Naive thymus-derived CD8-positive, alpha-beta T cell (primary cell): Measurements from ENCODE around the gene BCL2. TPM values are rescaled to one million over a fixed set of nuclear protein-coding genes. Genes with fewer than 3 reads are reported as not detected.

Experiments
- ATAC-seq, 2 donors: fragments of 150-1000 bp; cut with Tn5 transposase in 1 of 2; sonication (Bioruptor Pico), chemical (Tn5 transposase) in 1 of 2; 1 replicate in 1 of 2; 2 replicates in 1 of 2; pipeline ENCODE4 v1.10.0; 2021; ENCODE audit warnings: mild to moderate bottlenecking in 2 of 2, moderate library complexity in 2 of 2
- POLR2A ChIA-PET: fragments of 350-600 bp; sonication (Branson Sonifier 250); formaldehyde crosslinking; loops from one replicate; lab custom pipeline; 2021; ENCODE audit warnings: antibody characterized with exemption; lab: Charles Lee
- DNase-seq, 10 donors: peaks; one replicate each; pipeline versions ENCODE4 v3.0.0 to v3.0.0-alpha.2; 2020 to 2022
- H3K27ac Mint-ChIP-seq, 10 donors: one replicate each; pipeline ENCODE4 v1.8.0; 2020 to 2022; ENCODE audit warnings: mild to moderate bottlenecking in 10 of 10, mixed read lengths in 10 of 10, moderate library complexity in 4 of 10, inconsistent platforms in 1 of 10
- H3K27me3 Mint-ChIP-seq, 5 donors: one replicate each; pipeline ENCODE4 v1.8.0; 2021 to 2022; ENCODE audit warnings: mixed read lengths in 5 of 5
- H3K36me3 Mint-ChIP-seq, 3 donors: one replicate each; pipeline ENCODE4 v1.8.0; 2020 to 2022; ENCODE audit warnings: mixed read lengths in 3 of 3, mild to moderate bottlenecking in 2 of 3, inconsistent platforms in 1 of 3
- H3K4me1 Mint-ChIP-seq, 4 donors: one replicate each; pipeline ENCODE4 v1.8.0; 2021 to 2022; ENCODE audit warnings: mixed read lengths in 4 of 4
- H3K4me3 Mint-ChIP-seq, 10 donors: one replicate each; pipeline ENCODE4 v1.8.0; 2020 to 2022; ENCODE audit warnings: mild to moderate bottlenecking in 10 of 10, mixed read lengths in 10 of 10, moderate library complexity in 6 of 10, inconsistent platforms in 1 of 10
- H3K9me3 Mint-ChIP-seq, 9 donors: one replicate each; pipeline ENCODE4 v1.8.0; 2020 to 2022; ENCODE audit warnings: mixed read lengths in 9 of 9, mild to moderate bottlenecking in 3 of 9, inconsistent platforms in 1 of 9, moderate library complexity in 1 of 9
- polyA plus RNA-seq, 3 donors: library from polyadenylated mRNA; unstranded; fragments of 300-500 nt; fragmentation: Illumina TruSeq; gene quantifications; one replicate each; pipeline ENCODE4 v1.2.3, GENCODE V29; 2021
- total RNA-seq, 8 experiments: library from RNA in 2 of 8; stranded (reverse) in 2 of 8; gene quantifications; one replicate each; pipeline ENCODE4 v1.2.3 and lab custom pipeline; 2021 to 2026

The BCL2 gene
- total and polyA plus RNA-seq, 5 experiments from 2014 or later = 24.3 to 40.2 (median 32.9) TPM

DNA sequence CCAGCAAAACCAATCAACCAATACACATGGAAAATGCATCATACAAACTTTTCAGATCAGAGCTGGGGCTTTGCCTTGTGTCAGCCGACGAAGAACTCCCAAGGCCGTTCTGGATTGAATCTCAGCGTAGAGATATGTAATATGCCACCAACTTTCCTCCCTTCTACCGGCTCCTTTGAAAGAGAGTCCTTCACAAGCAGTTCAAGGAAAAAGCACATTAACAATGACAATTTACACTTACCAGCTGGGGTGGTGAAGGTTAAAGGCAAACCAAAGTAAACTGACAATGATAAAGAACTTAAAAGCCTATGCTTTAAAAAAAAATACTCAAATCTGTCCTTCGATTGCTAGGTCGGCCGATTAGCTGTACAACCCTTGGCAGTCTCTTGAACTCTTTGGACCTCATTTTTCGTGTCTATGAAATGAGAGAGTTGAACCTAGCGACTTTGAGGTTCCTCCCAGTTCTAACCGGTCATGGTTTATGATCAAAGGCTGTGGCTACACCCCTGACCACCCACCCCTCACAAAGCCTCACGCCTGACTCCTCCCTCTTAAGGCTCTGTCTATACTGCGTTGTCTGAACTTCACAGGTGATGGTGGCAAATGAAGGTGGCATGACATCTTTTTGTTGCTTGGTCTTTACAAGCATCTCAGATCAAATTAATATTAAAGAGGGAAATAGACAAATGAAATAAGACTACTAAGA is 46.2 kb downstream of the BCL2 start:
- ATAC-seq = peak; percentile 57 to 66
- Mint-ChIP-seq H3K27me3 (no peaks in the 10 kb centered on the region), H3K4me3 (peak overlapping the region in 9 of 10 donors; percentile 9 to 60 (median 36)), H3K36me3 (peaks cover 5 to 19% (median 18%) of the 10 kb centered on the region in 3 donors), H3K4me1 (peaks cover 40 to 96% (median 80%) of the 10 kb centered on the region in 4 donors), H3K27ac (peak overlapping the region in 9 of 10 donors; percentile 16 to 81 (median 63)), H3K9me3 (no peaks in the 10 kb centered on the region)
- DNase-seq = no peak
- POLR2A ChIA-PET = interaction anchor here (0.6 to 1.2 kb wide), 6 partner anchors 15 to 71 kb away, joined by 3 to 5 read pairs (median 4); no protein-coding TSS in a partner anchor

DNA sequence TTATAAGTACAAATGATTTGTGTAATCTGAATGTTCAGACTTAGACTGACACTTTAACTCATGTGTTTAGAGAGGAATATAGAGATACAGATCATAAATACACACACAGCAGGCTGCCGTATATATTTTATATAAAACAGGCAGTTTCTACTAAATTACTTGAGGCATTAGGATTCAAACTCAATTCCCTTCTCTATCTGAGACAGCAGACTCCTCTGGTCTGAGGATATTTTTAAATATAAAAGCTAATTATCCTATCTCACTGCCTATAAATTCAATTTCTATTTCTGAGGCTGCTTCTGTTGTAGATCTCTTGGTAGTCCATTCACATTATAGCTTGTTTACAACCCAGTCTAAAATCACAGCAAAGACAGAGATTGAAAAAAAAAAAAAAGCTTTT is 46.9 kb downstream of the BCL2 start:
- ATAC-seq (no peak), DNase-seq (no peak)
- H3K9me3 Mint-ChIP-seq = no peaks in the 10 kb centered on the region
- peak overlapping the region in 4 of 10 donors; percentile 30 to 60 (median 45) for H3K4me3 Mint-ChIP-seq
- POLR2A ChIA-PET = interaction anchor here (0.6 to 1.6 kb wide), 4 partner anchors 17 to 52 kb away, joined by 3 to 6 read pairs (median 3); no protein-coding TSS in a partner anchor
- peaks cover 41 to 97% (median 80%) of the 10 kb centered on the region in 4 donors for H3K4me1 Mint-ChIP-seq
- H3K27me3 Mint-ChIP-seq = no peaks in the 10 kb centered on the region
- H3K27ac Mint-ChIP-seq = peak overlapping the region in 5 of 10 donors; percentile 52 to 82 (median 71)
- peaks cover 5 to 18% (median 17%) of the 10 kb centered on the region in 3 donors for H3K36me3 Mint-ChIP-seq

DNA sequence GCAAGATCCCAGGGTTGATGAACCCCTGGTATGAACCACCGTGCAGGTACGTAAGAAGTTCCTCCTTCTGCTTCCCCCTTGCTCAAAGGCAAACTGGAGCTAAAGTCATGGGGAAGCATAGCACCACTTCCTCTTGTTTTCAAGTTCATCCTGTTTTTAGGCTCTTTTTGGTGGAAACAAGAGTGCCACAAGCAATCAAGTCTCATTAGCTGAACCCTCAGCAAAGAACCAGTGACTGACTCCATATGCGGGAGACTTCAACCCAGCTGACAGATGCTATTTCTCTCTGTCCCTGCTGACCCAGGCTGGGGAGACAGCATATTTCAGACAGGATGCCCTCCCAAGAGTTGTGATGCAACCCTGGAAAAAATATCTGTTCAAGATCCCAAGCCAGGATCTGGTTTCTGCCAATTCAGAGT is 47.7 kb downstream of the BCL2 start:
- POLR2A ChIA-PET = interaction anchor here (0.7 to 1.6 kb wide), 2 partner anchors 17 to 45 kb away, joined by 3 to 6 read pairs; no protein-coding TSS in a partner anchor
- ATAC-seq (no peak), DNase-seq (no peak)
- no peaks in the 10 kb centered on the region for H3K9me3 Mint-ChIP-seq
- peak overlapping the region; percentile 19 to 82 (median 70) for H3K27ac Mint-ChIP-seq
- H3K4me1 Mint-ChIP-seq = peaks cover 43 to 98% (median 83%) of the 10 kb centered on the region in 4 donors
- no peaks in the 10 kb centered on the region for H3K27me3 Mint-ChIP-seq
- H3K4me3 Mint-ChIP-seq = peak overlapping the region in 8 of 10 donors; percentile 5 to 64 (median 30)
- peaks cover 1 to 18% (median 15%) of the 10 kb centered on the region in 3 donors for H3K36me3 Mint-ChIP-seq

- peak overlapping the region in 4 of 10 donors; percentile 21 to 53 (median 37) for H3K4me3 Mint-ChIP-seq
- peak overlapping the region in 8 of 10 donors; percentile 9 to 83 (median 76) for H3K27ac Mint-ChIP-seq
- no peaks in the 10 kb centered on the region for H3K27me3 Mint-ChIP-seq
- no peaks in the 10 kb centered on the region for H3K9me3 Mint-ChIP-seq
- DNase-seq (no peak), ATAC-seq (no peak)
- peaks cover 0 to 18% (median 13%) of the 10 kb centered on the region in 3 donors for H3K36me3 Mint-ChIP-seq
- POLR2A ChIA-PET = interaction anchor here (1.6 kb wide), 1 partner anchor 18 kb away, joined by 6 read pairs; no protein-coding TSS in a partner anchor
- peaks cover 45 to 96% (median 81%) of the 10 kb centered on the region in 4 donors for H3K4me1 Mint-ChIP-seq
Observed at GRCh38 chr18:63271148-63271547, 48.4 kb downstream of the BCL2 start.

DNA sequence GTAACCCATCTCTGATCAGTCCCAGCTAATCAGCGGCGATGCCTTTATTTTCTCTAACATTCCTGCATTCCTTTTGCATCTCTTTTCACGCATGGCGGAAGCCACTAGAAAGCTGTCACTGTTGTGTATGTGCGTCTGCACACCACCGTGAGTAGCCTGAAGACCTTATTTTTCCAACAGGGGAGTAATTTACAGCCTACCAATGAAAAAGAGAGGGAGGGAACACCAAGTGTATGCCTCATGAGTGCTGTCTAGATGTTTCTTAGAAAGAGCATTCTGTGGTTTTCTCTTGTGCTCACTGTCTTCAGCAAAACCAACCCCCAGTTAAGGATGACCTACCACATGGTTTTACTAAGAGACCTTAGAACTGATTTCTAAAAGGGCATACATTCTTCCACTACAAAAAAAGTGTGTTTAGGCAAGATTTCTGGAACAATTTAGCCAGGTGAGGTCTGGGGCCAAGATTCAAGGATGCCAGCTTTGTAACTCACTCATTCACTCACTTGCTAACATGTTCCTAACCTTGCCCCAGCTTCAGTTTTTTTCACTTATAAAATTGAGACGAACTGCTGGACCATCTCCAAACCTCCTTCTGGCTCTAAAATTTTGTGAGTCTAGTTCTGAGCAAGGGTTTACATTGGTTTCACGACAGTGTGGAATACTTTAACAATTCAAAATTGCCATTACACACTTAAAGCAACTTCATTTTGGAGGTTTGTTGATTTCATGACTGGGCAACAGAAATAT is 51.4 kb downstream of the BCL2 start:
- H3K36me3 Mint-ChIP-seq = peaks cover 0 to 22% (median 0%) of the 10 kb centered on the region in 3 donors
- H3K27ac Mint-ChIP-seq = peak overlapping the region; percentile 43 to 87 (median 74)
- peak overlapping the region; percentile 53 to 79 (median 74) for H3K4me3 Mint-ChIP-seq
- no peaks in the 10 kb centered on the region for H3K27me3 Mint-ChIP-seq
- peaks cover 36 to 96% (median 84%) of the 10 kb centered on the region in 4 donors for H3K4me1 Mint-ChIP-seq
- DNase-seq = peak in 2 of 10 donors; percentile 23 to 34
- ATAC-seq = peak; percentile 78 to 82
- POLR2A ChIA-PET = interaction anchor here (1.0 to 2.1 kb wide), 6 partner anchors 8 to 51 kb away, joined by 3 to 5 read pairs (median 4); partner anchors contain the start of gene BCL2
- no peaks in the 10 kb centered on the region for H3K9me3 Mint-ChIP-seq

DNA sequence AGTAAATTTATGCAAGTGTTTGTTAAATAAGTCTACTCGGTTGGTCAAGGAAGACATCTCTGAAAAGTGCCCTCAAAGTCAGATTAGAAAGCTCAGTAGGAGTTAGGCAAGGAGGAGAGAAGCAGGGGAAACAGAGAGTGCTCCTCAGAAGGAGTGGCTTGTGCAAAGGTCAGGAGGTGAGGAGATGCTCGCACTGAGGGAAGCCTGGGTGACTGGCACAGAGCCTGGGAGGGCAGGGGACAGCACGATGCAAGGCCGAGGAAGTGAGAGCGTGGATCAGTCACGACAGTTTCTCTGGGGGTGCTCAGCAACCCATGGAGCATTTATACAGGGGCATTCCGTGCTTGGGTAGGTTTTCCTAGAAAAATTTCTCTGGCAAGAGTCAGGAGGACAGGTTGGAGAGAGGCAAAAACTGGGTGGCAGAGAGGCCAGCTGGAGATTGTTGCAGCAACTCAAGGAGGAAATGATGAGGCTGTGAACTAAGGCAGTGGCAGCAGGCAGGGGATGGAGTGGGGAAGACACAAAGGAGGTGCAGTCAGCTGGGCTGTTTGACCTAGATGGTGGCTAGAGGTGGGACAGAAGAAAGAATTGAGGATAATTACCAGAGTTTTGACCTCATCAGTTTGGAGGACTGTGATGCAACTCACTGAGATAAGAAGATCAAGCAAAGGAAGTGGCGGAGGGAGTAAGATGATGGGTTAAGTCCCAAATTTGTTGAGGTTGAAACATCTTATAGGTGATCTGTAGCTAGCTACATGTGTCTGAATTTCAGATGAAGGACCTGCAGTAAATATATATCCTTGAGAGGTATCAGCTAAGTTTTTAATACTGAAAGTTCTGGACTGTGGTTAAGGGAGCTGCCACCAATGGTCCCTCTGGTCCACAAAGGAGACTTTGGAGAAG is 52.4 kb downstream of the BCL2 start:
- Mint-ChIP-seq H3K4me1 (peaks cover 35 to 96% (median 84%) of the 10 kb centered on the region in 4 donors), H3K27me3 (no peaks in the 10 kb centered on the region), H3K27ac (peak overlapping the region; percentile 35 to 90 (median 68)), H3K36me3 (peaks cover 0 to 17% (median 1%) of the 10 kb centered on the region in 3 donors), H3K9me3 (no peaks in the 10 kb centered on the region), H3K4me3 (peak overlapping the region; percentile 49 to 79 (median 74))
- peak; percentile 39 to 59 for ATAC-seq
- POLR2A ChIA-PET = interaction anchor here (0.6 to 2.1 kb wide), 8 partner anchors 26 to 63 kb away, joined by 3 to 11 read pairs (median 4); partner anchors contain the start of gene BCL2
- no peak for DNase-seq

- peak overlapping the region in 1 of 10 donors; percentile 44 for H3K27ac Mint-ChIP-seq
- no peaks in the 10 kb centered on the region for H3K9me3 Mint-ChIP-seq
- DNase-seq (no peak), ATAC-seq (no peak)
- no peaks in the 10 kb centered on the region for H3K27me3 Mint-ChIP-seq
- POLR2A ChIA-PET = interaction anchor here (1.0 to 1.4 kb wide), 2 partner anchors 15 to 47 kb away, joined by 3 read pairs; no protein-coding TSS in a partner anchor
- peaks cover 37 to 91% (median 80%) of the 10 kb centered on the region in 4 donors for H3K4me1 Mint-ChIP-seq
- H3K36me3 Mint-ChIP-seq = peaks cover 0 to 24% (median 10%) of the 10 kb centered on the region in 3 donors
- H3K4me3 Mint-ChIP-seq = no peak overlapping the region
Observed at GRCh38 chr18:63265326-63265725, 54.2 kb downstream of the BCL2 start.

GRCh38 chr18:63264871-63265270 is 54.7 kb downstream of the BCL2 start:
- no peaks in the 10 kb centered on the region for H3K27me3 Mint-ChIP-seq
- DNase-seq (no peak), ATAC-seq (no peak)
- no peak overlapping the region for H3K4me3 Mint-ChIP-seq
- H3K9me3 Mint-ChIP-seq = no peaks in the 10 kb centered on the region
- POLR2A ChIA-PET = interaction anchor here (1.0 to 1.4 kb wide), 2 partner anchors 15 to 47 kb away, joined by 3 read pairs; no protein-coding TSS in a partner anchor
- peaks cover 41 to 91% (median 80%) of the 10 kb centered on the region in 4 donors for H3K4me1 Mint-ChIP-seq
- H3K27ac Mint-ChIP-seq = peak overlapping the region in 1 of 10 donors; percentile 44
- peaks cover 0 to 24% (median 10%) of the 10 kb centered on the region in 3 donors for H3K36me3 Mint-ChIP-seq

GRCh38 chr18:63263444-63263843 is 56.1 kb downstream of the BCL2 start:
- POLR2A ChIA-PET = no interaction called here
- DNase-seq = no peak
- Mint-ChIP-seq H3K4me3 (no peak overlapping the region), H3K9me3 (no peaks in the 10 kb centered on the region), H3K27me3 (no peaks in the 10 kb centered on the region), H3K27ac (peak overlapping the region in 2 of 10 donors; percentile 48 to 65), H3K4me1 (peaks cover 44 to 90% (median 82%) of the 10 kb centered on the region in 4 donors), H3K36me3 (peaks cover 0 to 33% (median 10%) of the 10 kb centered on the region in 3 donors)
- ATAC-seq = no peak

DNA sequence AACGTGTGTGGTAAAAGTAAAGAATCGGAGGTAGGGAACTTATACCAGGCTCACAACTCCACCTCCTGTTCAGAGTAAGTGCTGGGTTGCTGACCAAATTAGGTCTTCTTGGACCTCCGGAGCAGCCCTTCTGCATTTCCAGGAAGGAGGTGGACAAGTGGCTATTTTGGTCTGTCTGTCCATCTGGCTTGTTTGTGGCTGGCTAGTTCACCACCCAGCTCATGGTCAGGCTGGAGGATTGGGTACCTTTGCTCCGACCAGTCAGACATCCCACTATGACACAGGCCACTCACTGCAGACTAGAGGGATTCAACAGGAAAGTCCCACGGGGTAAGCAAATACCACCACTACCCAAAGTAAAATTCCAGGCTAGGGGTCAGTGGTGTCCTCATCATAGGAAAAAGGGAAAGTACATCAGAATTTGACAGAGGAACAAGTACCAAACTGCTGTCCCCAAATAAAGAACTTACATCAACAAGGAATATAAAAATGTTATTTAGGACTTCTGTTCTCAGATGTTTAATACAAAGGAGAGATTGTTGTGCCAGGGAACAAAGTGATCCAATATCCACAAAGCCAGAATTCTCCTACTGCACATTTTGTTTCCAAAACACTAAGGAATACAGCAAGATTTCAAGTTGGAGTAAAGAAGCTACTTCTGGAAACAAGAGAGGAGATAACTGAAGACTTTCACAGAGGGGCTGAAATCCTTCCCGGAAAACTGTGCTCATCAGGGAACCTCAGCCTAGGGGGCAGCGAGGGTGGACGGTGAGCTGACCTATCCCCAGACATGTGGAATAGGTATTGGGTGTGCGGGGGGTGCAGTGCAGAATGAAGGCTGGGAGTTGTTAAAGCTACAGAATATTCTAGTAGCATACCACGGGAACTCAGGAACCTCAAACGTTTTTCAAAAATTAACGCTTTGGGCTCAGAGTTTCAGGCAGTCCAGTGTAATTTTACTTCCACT is 56.9 kb downstream of the BCL2 start:
- H3K27me3 Mint-ChIP-seq = no peaks in the 10 kb centered on the region
- no peak for DNase-seq
- H3K9me3 Mint-ChIP-seq = no peaks in the 10 kb centered on the region
- peak overlapping the region in 1 of 10 donors; percentile 18 for H3K4me3 Mint-ChIP-seq
- peaks cover 0 to 36% (median 10%) of the 10 kb centered on the region in 3 donors for H3K36me3 Mint-ChIP-seq
- POLR2A ChIA-PET = interaction anchor here (1.6 kb wide), 1 partner anchor 37 kb away, joined by 4 read pairs; no protein-coding TSS in a partner anchor
- H3K27ac Mint-ChIP-seq = peak overlapping the region in 4 of 10 donors; percentile 1 to 65 (median 46)
- no peak for ATAC-seq
- H3K4me1 Mint-ChIP-seq = peaks cover 39 to 87% (median 78%) of the 10 kb centered on the region in 4 donors
